Smooth muscle cell (in vitro differentiated cells): ENCODE measurements around the gene NPHP1. TPM values are rescaled to one million over a fixed set of nuclear protein-coding genes. Genes with fewer than 3 reads are reported as not detected.
"Not testable (repeated sequence)": the region's sequence is repeated elsewhere in the genome, so short reads cannot be mapped to it uniquely, and the experiment has no call there.

Source experiments
- DNase-seq: peaks from one replicate; lab custom pipeline; 2025; ENCODE audit not compliant: unreplicated experiment; lab: John Stamatoyannopoulos, UW
- H2AFZ ChIP-seq: fragments of 200-600 bp; sonication (generic); 2 replicates; pipeline ENCODE4 v1.6.0; 2016; ENCODE audit warnings: antibody characterized with exemption, low read depth, mild to moderate bottlenecking
- H3F3A ChIP-seq: fragments of 200-600 bp; sonication (generic); 2 replicates; pipeline ENCODE4 v1.6.0; 2017; ENCODE audit warnings: antibody characterized with exemption, low read depth
- H3K27ac ChIP-seq: fragments of 200-600 bp; sonication (generic); 2 replicates; pipeline ENCODE4 v1.5.1; 2016; ENCODE audit warnings: low read depth, mild to moderate bottlenecking
- H3K27me3 ChIP-seq: fragments of 200-600 bp; sonication (generic); 2 replicates; pipeline ENCODE4 v1.6.1; 2016; ENCODE audit warnings: low read depth, mild to moderate bottlenecking
- H3K36me3 ChIP-seq: fragments of 200-600 bp; sonication (generic); 2 replicates; pipeline ENCODE4 v1.5.1; 2016; ENCODE audit warnings: low read depth
- H3K4me1 ChIP-seq: fragments of 200-600 bp; sonication (generic); 2 replicates; pipeline ENCODE4 v1.5.1; 2016; ENCODE audit warnings: low read depth
- H3K4me2 ChIP-seq: fragments of 200-600 bp; sonication (generic); 2 replicates; pipeline ENCODE4 v1.6.0; 2016; ENCODE audit warnings: mild to moderate bottlenecking
- H3K4me3 ChIP-seq: fragments of 200-600 bp; sonication (generic); 2 replicates; pipeline ENCODE4 v1.5.1; 2016; ENCODE audit warnings: mild to moderate bottlenecking
- H3K79me2 ChIP-seq: fragments of 200-600 bp; sonication (generic); 2 replicates; pipeline ENCODE4 v1.6.0; 2016; ENCODE audit warnings: low read depth, mild to moderate bottlenecking
- H3K9ac ChIP-seq: fragments of 200-600 bp; sonication (generic); 2 replicates; pipeline ENCODE4 v1.6.0; 2016; ENCODE audit warnings: low read depth
- H3K9me3 ChIP-seq: fragments of 200-600 bp; sonication (generic); replicated peaks from 2 replicates; pipeline ENCODE4 v1.5.1; 2016; ENCODE audit warnings: low read depth
- H4K20me1 ChIP-seq: fragments of 200-600 bp; sonication (generic); 2 replicates; pipeline ENCODE4 v1.6.0; 2016; ENCODE audit warnings: low read depth
- CTCF ChIP-seq: fragments of 200-600 bp; sonication (generic); IDR thresholded peaks from 2 replicates; pipeline ENCODE4 v1.5.1; 2017; ENCODE audit warnings: borderline replicate concordance, mild to moderate bottlenecking, antibody characterized with exemption; ENCODE audit not compliant: insufficient read depth, poor library complexity, severe bottlenecking
- WGBS: methylation state at CpG from one replicate; pipeline ENCODE4 v1.1.7; 2016; ENCODE audit warnings: low lambda C conversion rate; 5-methylcytosine and 5-hydroxymethylcytosine counted together
- polyA plus RNA-seq: library from polyadenylated mRNA; unstranded; fragments of >200 nt; fragmentation: Nextera tagmentation; extraction: Ambion mirVana; gene quantifications from 2 replicates; pipeline ENCODE4 v1.2.1, GENCODE V29; 2016
- total RNA-seq: library from RNA; depleted of rRNA; stranded (reverse); fragments of >200 nt; gene quantifications from 2 replicates; pipeline ENCODE4 v1.2.3, GENCODE V29; 2014

The NPHP1 gene
- total and polyA plus RNA-seq, 2 experiments from 2014 or later: 7.0 to 7.7 TPM

GRCh38 chr2:110099038-110099425, 105.8 kb downstream of the NPHP1 start:
- TF ChIP-seq CTCF: no peak
- H3K9me3 ChIP-seq: no peaks in the 10 kb centered on the region
- WGBS: 96% methylated on average over 6 of the region's 6 CpGs
- no peak overlapping the region for H3K27ac ChIP-seq
- no peaks in the 10 kb centered on the region for H3K27me3 ChIP-seq
- no peaks in the 10 kb centered on the region for H3K36me3 ChIP-seq
- H2AFZ ChIP-seq: no peak overlapping the region
- no peak overlapping the region for H3K9ac ChIP-seq
- no peak overlapping the region for H3K4me3 ChIP-seq
- DNase-seq: no peak
- no peaks in the 10 kb centered on the region for H3K79me2 ChIP-seq
- no peak overlapping the region for H3K4me2 ChIP-seq
- H3F3A ChIP-seq: peaks cover 8% of the 10 kb centered on the region
- H4K20me1 ChIP-seq: no peaks in the 10 kb centered on the region
- H3K4me1 ChIP-seq: no peaks in the 10 kb centered on the region

GRCh38 chr2:110097506-110098220, 107.2 kb downstream of the NPHP1 start:
- Histone ChIP-seq H3K4me1 (no peaks in the 10 kb centered on the region), H4K20me1 (no peaks in the 10 kb centered on the region), H3K4me3 (no peak overlapping the region), H3F3A (peaks cover 8% of the 10 kb centered on the region), H3K27ac (no peak overlapping the region), H3K27me3 (no peaks in the 10 kb centered on the region), H2AFZ (no peak overlapping the region), H3K36me3 (no peaks in the 10 kb centered on the region), H3K9ac (no peak overlapping the region), H3K9me3 (no peaks in the 10 kb centered on the region), H3K79me2 (no peaks in the 10 kb centered on the region), H3K4me2 (no peak overlapping the region)
- DNase-seq: no peak
- no peak for TF ChIP-seq CTCF
- WGBS: 89% methylated on average over 14 of the region's 14 CpGs

GRCh38 chr2:110095994-110096633, 108.7 kb downstream of the NPHP1 start:
- Histone ChIP-seq H3K9ac (no peak overlapping the region), H4K20me1 (no peaks in the 10 kb centered on the region), H3K9me3 (no peaks in the 10 kb centered on the region), H2AFZ (no peak overlapping the region), H3K79me2 (no peaks in the 10 kb centered on the region), H3K4me3 (no peak overlapping the region), H3K36me3 (no peaks in the 10 kb centered on the region), H3K4me1 (no peaks in the 10 kb centered on the region), H3F3A (no peaks in the 10 kb centered on the region), H3K27ac (no peak overlapping the region), H3K27me3 (no peaks in the 10 kb centered on the region), H3K4me2 (no peak overlapping the region)
- DNase-seq: no peak
- no peak for TF ChIP-seq CTCF
- 95% methylated on average over 8 of the region's 8 CpGs for whole genome bisulfite sequencing

GRCh38 chr2:110094884-110095534, 109.8 kb downstream of the NPHP1 start:
- H3K4me2 ChIP-seq, H3K79me2 ChIP-seq, H3K27ac ChIP-seq, H3K9me3 ChIP-seq, H3K36me3 ChIP-seq, H3K4me3 ChIP-seq, H3F3A ChIP-seq, H2AFZ ChIP-seq, H3K4me1 ChIP-seq, DNase-seq, H3K9ac ChIP-seq, H3K27me3 ChIP-seq, H4K20me1 ChIP-seq: not testable (repeated sequence)
- 70% methylated on average over 5 of the region's 6 CpGs for WGBS

- H3K4me3 ChIP-seq, H4K20me1 ChIP-seq, DNase-seq, H3K9ac ChIP-seq, H2AFZ ChIP-seq, H3K4me1 ChIP-seq, H3K4me2 ChIP-seq, H3F3A ChIP-seq, H3K27me3 ChIP-seq, H3K79me2 ChIP-seq, H3K9me3 ChIP-seq, H3K36me3 ChIP-seq, H3K27ac ChIP-seq: not testable (repeated sequence)
- WGBS: no CpG with 5 or more reads among the region's 6 CpGs
These were observed 110.9 kb downstream of the NPHP1 start for GRCh38 chr2:110093924-110094323.

GRCh38 chr2:110090164-110090563, 114.6 kb downstream of the NPHP1 start:
- H3K4me2 ChIP-seq, H2AFZ ChIP-seq: not testable (repeated sequence)
- WGBS: 50% methylated on average over 2 of the region's 4 CpGs

More at GRCh38 chr2:110090164-110090563, 114.6 kb downstream of the NPHP1 start:
- not testable (repeated sequence) for H3K9me3 ChIP-seq, H3K4me1 ChIP-seq, H3F3A ChIP-seq, H3K9ac ChIP-seq, H4K20me1 ChIP-seq, DNase-seq, H3K27ac ChIP-seq, H3K36me3 ChIP-seq, H3K27me3 ChIP-seq, H3K79me2 ChIP-seq, H3K4me3 ChIP-seq
